Measurements from ENCODE around the gene USP17L26. TPM values are rescaled to one million over a fixed set of nuclear protein-coding genes. Genes with fewer than 3 reads are reported as not detected.
"Not testable (repeated sequence)": the region's sequence is repeated elsewhere in the genome, so short reads cannot be mapped to it uniquely, and the experiment has no call there.

USP17L26 gene, protein sequence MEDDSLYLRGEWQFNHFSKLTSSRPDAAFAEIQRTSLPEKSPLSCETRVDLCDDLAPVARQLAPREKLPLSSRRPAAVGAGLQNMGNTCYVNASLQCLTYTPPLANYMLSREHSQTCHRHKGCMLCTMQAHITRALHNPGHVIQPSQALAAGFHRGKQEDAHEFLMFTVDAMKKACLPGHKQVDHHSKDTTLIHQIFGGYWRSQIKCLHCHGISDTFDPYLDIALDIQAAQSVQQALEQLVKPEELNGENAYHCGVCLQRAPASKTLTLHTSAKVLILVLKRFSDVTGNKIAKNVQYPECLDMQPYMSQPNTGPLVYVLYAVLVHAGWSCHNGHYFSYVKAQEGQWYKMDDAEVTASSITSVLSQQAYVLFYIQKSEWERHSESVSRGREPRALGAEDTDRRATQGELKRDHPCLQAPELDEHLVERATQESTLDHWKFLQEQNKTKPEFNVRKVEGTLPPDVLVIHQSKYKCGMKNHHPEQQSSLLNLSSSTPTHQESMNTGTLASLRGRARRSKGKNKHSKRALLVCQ
- not detected in 2 replicates for total RNA-seq
- polyA plus RNA-seq (2012): not detected

- not testable (repeated sequence) for DNase-seq (ENCODE audit: low read depth)
Observed at GRCh38 chr4:9334358-9334757, at the start of gene USP17L26. USP17L26 (plus strand) TSS chr4:9334658; CDS start chr4:9334658, 0 bp downstream.

- not testable (repeated sequence) for DNase-seq (ENCODE audit: low read depth)
Observed at GRCh38 chr4:9324191-9324590, 10.3 kb upstream of the USP17L26 start.

DNA sequence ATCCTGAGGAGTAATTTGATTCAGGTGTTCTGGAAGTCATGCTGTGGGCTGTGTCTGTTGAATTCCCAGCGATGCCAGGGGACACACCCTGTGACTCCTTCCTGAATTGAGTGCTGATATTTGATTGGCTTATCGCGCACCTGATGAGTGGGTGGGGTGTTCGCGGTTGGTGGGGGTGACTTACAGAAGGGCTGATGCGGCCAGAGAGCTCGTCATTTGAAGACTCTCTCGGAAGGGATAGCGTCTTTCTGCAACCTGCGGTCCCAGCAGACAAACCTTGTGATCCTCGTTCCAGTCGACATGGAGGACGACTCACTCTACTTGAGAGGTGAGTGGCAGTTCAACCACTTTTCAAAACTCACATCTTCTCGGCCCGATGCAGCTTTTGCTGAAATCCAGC, 9.6 kb upstream of the USP17L26 start, which contains the start of gene USP17L24:
USP17L24 (plus strand) TSS at position 301 of the 400 bp plus-strand sequence; CDS start at position 301, 0 bp downstream.
- DNase-seq (ENCODE audit: low read depth): not testable (repeated sequence)

DNA sequence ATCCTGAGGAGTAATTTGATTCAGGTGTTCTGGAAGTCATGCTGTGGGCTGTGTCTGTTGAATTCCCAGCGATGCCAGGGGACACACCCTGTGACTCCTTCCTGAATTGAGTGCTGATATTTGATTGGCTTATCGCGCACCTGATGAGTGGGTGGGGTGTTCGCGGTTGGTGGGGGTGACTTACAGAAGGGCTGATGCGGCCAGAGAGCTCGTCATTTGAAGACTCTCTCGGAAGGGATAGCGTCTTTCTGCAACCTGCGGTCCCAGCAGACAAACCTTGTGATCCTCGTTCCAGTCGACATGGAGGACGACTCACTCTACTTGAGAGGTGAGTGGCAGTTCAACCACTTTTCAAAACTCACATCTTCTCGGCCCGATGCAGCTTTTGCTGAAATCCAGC, 4.8 kb upstream of the USP17L26 start, which contains the start of gene USP17L25:
USP17L25 (plus strand) TSS at position 301 of the 400 bp plus-strand sequence; CDS start at position 301, 0 bp downstream.
- not testable (repeated sequence) for DNase-seq (ENCODE audit: low read depth)

DNA sequence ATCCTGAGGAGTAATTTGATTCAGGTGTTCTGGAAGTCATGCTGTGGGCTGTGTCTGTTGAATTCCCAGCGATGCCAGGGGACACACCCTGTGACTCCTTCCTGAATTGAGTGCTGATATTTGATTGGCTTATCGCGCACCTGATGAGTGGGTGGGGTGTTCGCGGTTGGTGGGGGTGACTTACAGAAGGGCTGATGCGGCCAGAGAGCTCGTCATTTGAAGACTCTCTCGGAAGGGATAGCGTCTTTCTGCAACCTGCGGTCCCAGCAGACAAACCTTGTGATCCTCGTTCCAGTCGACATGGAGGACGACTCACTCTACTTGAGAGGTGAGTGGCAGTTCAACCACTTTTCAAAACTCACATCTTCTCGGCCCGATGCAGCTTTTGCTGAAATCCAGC, 4.6 kb downstream of the USP17L26 start, which contains the start of gene USP17L5:
USP17L5 (plus strand) TSS at position 301 of the 400 bp plus-strand sequence; CDS start at position 301, 0 bp downstream.
- DNase-seq (ENCODE audit: low read depth): not testable (repeated sequence)

- not testable (repeated sequence) for DNase-seq (ENCODE audit: low read depth)
Observed at GRCh38 chr4:9343848-9344247, 9.4 kb downstream of the USP17L26 start, which contains the start of gene USP17L27. USP17L27 (plus strand) TSS chr4:9344148; CDS start chr4:9344148, 0 bp downstream.

DNA sequence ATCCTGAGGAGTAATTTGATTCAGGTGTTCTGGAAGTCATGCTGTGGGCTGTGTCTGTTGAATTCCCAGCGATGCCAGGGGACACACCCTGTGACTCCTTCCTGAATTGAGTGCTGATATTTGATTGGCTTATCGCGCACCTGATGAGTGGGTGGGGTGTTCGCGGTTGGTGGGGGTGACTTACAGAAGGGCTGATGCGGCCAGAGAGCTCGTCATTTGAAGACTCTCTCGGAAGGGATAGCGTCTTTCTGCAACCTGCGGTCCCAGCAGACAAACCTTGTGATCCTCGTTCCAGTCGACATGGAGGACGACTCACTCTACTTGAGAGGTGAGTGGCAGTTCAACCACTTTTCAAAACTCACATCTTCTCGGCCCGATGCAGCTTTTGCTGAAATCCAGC, 14.1 kb downstream of the USP17L26 start, which contains the start of gene USP17L28:
USP17L28 (plus strand) TSS at position 301 of the 400 bp plus-strand sequence; CDS start at position 301, 0 bp downstream.
- DNase-seq (ENCODE audit: low read depth): not testable (repeated sequence)

- DNase-seq (ENCODE audit: low read depth): not testable (repeated sequence)
Observed at GRCh38 chr4:9350866-9351265, 16.4 kb downstream of the USP17L26 start.

DNA sequence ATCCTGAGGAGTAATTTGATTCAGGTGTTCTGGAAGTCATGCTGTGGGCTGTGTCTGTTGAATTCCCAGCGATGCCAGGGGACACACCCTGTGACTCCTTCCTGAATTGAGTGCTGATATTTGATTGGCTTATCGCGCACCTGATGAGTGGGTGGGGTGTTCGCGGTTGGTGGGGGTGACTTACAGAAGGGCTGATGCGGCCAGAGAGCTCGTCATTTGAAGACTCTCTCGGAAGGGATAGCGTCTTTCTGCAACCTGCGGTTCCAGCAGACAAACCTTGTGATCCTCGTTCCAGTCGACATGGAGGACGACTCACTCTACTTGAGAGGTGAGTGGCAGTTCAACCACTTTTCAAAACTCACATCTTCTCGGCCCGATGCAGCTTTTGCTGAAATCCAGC, 18.9 kb downstream of the USP17L26 start, which contains the start of gene USP17L29:
USP17L29 (plus strand) TSS at position 301 of the 400 bp plus-strand sequence; CDS start at position 301, 0 bp downstream.
- not testable (repeated sequence) for DNase-seq (ENCODE audit: low read depth)

DNA sequence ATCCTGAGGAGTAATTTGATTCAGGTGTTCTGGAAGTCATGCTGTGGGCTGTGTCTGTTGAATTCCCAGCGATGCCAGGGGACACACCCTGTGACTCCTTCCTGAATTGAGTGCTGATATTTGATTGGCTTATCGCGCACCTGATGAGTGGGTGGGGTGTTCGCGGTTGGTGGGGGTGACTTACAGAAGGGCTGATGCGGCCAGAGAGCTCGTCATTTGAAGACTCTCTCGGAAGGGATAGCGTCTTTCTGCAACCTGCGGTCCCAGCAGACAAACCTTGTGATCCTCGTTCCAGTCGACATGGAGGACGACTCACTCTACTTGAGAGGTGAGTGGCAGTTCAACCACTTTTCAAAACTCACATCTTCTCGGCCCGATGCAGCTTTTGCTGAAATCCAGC, 28.4 kb downstream of the USP17L26 start, which contains the start of gene USP17L30:
USP17L30 (plus strand) TSS at position 301 of the 400 bp plus-strand sequence; CDS start at position 301, 0 bp downstream.
- not testable (repeated sequence) for DNase-seq (ENCODE audit: low read depth)

GRCh38 chr4:9379881-9380280, 45.4 kb downstream of the USP17L26 start:
- DNase-seq (ENCODE audit: low read depth): not testable (repeated sequence)

GRCh38 chr4:9381012-9381534, 46.6 kb downstream of the USP17L26 start:
- peak; percentile 12 for DNase-seq (ENCODE audit: low read depth)

GRCh38 chr4:9384126-9384525, 49.7 kb downstream of the USP17L26 start:
- no peak for DNase-seq (ENCODE audit: low read depth)

Other genes with a start within 250 kb of the USP17L26 start
- not detected in 2 replicates for gene FAM90A26, start 164.2 kb upstream of the USP17L26 start, total RNA-seq
- gene USP17L10, start 124.0 kb upstream of the USP17L26 start, total RNA-seq: not detected in 2 replicates
- gene USP17L11, start 119.3 kb upstream of the USP17L26 start, total RNA-seq: not detected in 2 replicates
- gene USP17L12, start 114.5 kb upstream of the USP17L26 start, total RNA-seq: not detected in 2 replicates
- gene USP17L13, start 109.8 kb upstream of the USP17L26 start, total RNA-seq: not detected in 2 replicates
- not detected in 2 replicates for gene USP17L15, start 100.3 kb upstream of the USP17L26 start, total RNA-seq
- not detected in 2 replicates for gene USP17L17, start 90.8 kb upstream of the USP17L26 start, total RNA-seq
- not detected in 2 replicates for gene USP17L18, start 86.0 kb upstream of the USP17L26 start, total RNA-seq
- not detected in 2 replicates for gene USP17L19, start 81.3 kb upstream of the USP17L26 start, total RNA-seq
- gene USP17L20, start 76.5 kb upstream of the USP17L26 start, total RNA-seq: not detected in 2 replicates
- gene USP17L21, start 71.8 kb upstream of the USP17L26 start, total RNA-seq: not detected in 2 replicates
- gene USP17L22, start 67.0 kb upstream of the USP17L26 start, total RNA-seq: not detected in 2 replicates
- not detected in 2 replicates for gene USP17L24, start 9.5 kb upstream of the USP17L26 start, total RNA-seq
- not detected in 2 replicates for gene USP17L25, start 4.7 kb upstream of the USP17L26 start, total RNA-seq
- not detected in 2 replicates for gene USP17L5, start 4.7 kb downstream of the USP17L26 start, total RNA-seq
- not detected in 2 replicates for gene USP17L27, start 9.5 kb downstream of the USP17L26 start, total RNA-seq
- not detected in 2 replicates for gene USP17L28, start 14.2 kb downstream of the USP17L26 start, total RNA-seq
- not detected in 2 replicates for gene USP17L29, start 19.0 kb downstream of the USP17L26 start, total RNA-seq
- gene USP17L30, start 28.5 kb downstream of the USP17L26 start, total RNA-seq: not detected in 2 replicates
- gene DEFB131A, start 109.8 kb downstream of the USP17L26 start, total RNA-seq: not detected in 2 replicates